Prostate gland (tissue), 2 donors: Measurements from ENCODE around the gene CTSW. TPM values are rescaled to one million over a fixed set of nuclear protein-coding genes. Genes with fewer than 3 reads are reported as not detected.
A peak's percentile ranks its signal among the peaks of the same experiment; 100 is the strongest.

Source experiments
- DNase-seq: peaks from one replicate; pipeline ENCODE4 v3.0.0-alpha.2; 2019; ENCODE audit warnings: low spot score
- H3K27ac ChIP-seq, 2 donors: fragments of 200-600 bp; sonication (generic); 2 replicates each; pipeline ENCODE4 v1.5.1; 2017 to 2019
- H3K27me3 ChIP-seq: fragments of 200-600 bp; sonication (generic); replicated peaks from 2 replicates; pipeline ENCODE4 v1.5.1; 2019; ENCODE audit not compliant: insufficient read depth
- H3K36me3 ChIP-seq, 2 donors: fragments of 200-600 bp; sonication (generic); 1 replicate in 1 of 2; 2 replicates in 1 of 2; pipeline versions ENCODE4 v1.5.1 to v1.8.1; 2017 to 2019
- H3K4me1 ChIP-seq: fragments of 200-600 bp; sonication (generic); replicated peaks from 2 replicates; pipeline ENCODE4 v1.5.1; 2019
- H3K4me3 ChIP-seq, 2 donors: fragments of 200-600 bp; sonication (generic); 2 replicates each; pipeline ENCODE4 v1.5.1; 2017 to 2019
- H3K9me3 ChIP-seq: fragments of 200-600 bp; sonication (generic); 2 replicates; pipeline ENCODE4 v1.5.1; 2017
- POLR2A ChIP-seq: fragments of 450-650 bp; IDR thresholded peaks from one replicate; pipeline ENCODE4 v1.6.1; 2016; ENCODE audit warnings: antibody characterized with exemption, mild to moderate bottlenecking
- POLR2AphosphoS5 ChIP-seq: sonication (generic); formaldehyde crosslinking; IDR thresholded peaks from one replicate; pipeline ENCODE4 v1.6.1; 2017; ENCODE audit warnings: antibody characterized with exemption
- WGBS: methylation state at CpG from one replicate; pipeline ENCODE4 v1.1.5; 2018; 5-methylcytosine and 5-hydroxymethylcytosine counted together
- intact Hi-C: fragments of 100-400 bp; cut with DNase I; formaldehyde crosslinking; loops from one replicate; pipeline ENCODE4 v1.14.2; 2022
- total RNA-seq, 2 donors: library from RNA; depleted of rRNA; stranded (reverse); fragments of >200 nt; gene quantifications; one replicate each; pipeline ENCODE4 v1.1.0, GENCODE V29; 2016
- TF ChIP-seq, protein P1 (sequence below), 4 experiments: fragments of 200-600 bp in 2 of 4; fragments of 450-650 bp in 2 of 4; sonication (generic) in 2 of 4; IDR thresholded peaks; 1 replicate in 3 of 4; 2 replicates in 1 of 4; pipeline ENCODE4 v1.5.1; 2016 to 2019; ENCODE audit warnings: antibody characterized with exemption in 4 of 4, mild to moderate bottlenecking in 2 of 4, moderate library complexity in 2 of 4

Gene CTSW
- total RNA-seq, 2 donors from 2014 or later = 1.3 to 1.8 TPM

DNA sequence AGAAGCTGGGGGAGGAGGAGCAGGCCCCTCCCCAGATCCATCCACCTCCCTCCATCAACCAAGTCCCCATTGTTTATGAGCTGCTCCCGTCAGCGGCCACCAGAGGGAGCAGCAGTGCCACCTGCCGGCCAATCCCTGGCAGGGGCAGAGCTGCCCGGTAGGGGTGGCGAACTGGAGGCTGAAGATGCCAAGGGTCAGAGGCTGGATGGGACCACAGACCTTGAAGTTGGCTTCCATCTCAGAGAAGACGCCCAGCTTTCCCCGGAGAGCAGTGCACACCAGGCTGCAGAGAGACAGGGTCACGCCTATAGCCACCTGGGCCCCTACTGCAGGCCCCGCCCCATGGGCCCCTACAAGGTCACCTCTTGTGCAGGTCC, 5.1 kb downstream of the CTSW start:
- Histone ChIP-seq H3K36me3 (no peaks in the 10 kb centered on the region), H3K9me3 (no peaks in the 10 kb centered on the region), H3K4me1 (peaks cover 7% of the 10 kb centered on the region), H3K27me3 (no peaks in the 10 kb centered on the region), H3K4me3 (no peak overlapping the region), H3K27ac (no peak overlapping the region)
- WGBS = 29% methylated on average over 9 of the region's 9 CpGs
- peak; percentile 85 for TF ChIP-seq POLR2AphosphoS5
- TF ChIP-seq, protein P1, sequence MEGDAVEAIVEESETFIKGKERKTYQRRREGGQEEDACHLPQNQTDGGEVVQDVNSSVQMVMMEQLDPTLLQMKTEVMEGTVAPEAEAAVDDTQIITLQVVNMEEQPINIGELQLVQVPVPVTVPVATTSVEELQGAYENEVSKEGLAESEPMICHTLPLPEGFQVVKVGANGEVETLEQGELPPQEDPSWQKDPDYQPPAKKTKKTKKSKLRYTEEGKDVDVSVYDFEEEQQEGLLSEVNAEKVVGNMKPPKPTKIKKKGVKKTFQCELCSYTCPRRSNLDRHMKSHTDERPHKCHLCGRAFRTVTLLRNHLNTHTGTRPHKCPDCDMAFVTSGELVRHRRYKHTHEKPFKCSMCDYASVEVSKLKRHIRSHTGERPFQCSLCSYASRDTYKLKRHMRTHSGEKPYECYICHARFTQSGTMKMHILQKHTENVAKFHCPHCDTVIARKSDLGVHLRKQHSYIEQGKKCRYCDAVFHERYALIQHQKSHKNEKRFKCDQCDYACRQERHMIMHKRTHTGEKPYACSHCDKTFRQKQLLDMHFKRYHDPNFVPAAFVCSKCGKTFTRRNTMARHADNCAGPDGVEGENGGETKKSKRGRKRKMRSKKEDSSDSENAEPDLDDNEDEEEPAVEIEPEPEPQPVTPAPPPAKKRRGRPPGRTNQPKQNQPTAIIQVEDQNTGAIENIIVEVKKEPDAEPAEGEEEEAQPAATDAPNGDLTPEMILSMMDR (IDR thresholded peaks at IDR 0.05) = peak; percentile 98 to 99 (median 99)
- no peak for TF ChIP-seq POLR2A
- peak; percentile 62 for DNase-seq
- intact Hi-C loops = loop anchor here (2.0 kb wide), 1 partner anchor 104 kb away; no protein-coding TSS in a partner anchor

DNA sequence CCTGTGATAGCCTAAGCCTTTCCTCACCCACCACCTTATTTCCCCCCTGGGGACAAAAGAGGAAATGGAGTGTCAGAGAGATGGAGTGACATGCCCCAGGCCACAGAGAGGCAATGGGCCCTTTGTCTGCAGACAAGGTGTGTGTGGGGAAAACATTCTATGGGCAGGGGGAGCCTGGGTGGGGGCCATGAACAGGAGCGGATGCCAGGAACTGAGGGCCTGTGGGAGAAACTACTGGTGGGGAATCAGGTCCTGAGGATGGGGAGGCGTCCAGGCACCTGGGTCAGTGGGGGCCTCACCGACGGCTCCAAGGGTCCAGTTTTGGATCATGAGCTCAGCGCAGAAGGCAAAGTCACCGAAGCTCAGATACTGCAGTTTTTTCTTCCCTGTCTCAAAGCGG, 5.6 kb downstream of the CTSW start:
- no peak overlapping the region for H3K4me3 ChIP-seq
- peaks cover 7% of the 10 kb centered on the region for H3K4me1 ChIP-seq
- no peak for DNase-seq
- no peak overlapping the region for H3K27ac ChIP-seq
- H3K27me3 ChIP-seq = no peaks in the 10 kb centered on the region
- intact Hi-C loops = loop anchor here (2.0 kb wide), 1 partner anchor 104 kb away; no protein-coding TSS in a partner anchor
- H3K36me3 ChIP-seq = no peaks in the 10 kb centered on the region
- no peaks in the 10 kb centered on the region for H3K9me3 ChIP-seq
- TF ChIP-seq POLR2A = no peak
- TF ChIP-seq, protein P1 (IDR thresholded peaks at IDR 0.05) = no peak
- WGBS = 93% methylated on average over 7 of the region's 7 CpGs

DNA sequence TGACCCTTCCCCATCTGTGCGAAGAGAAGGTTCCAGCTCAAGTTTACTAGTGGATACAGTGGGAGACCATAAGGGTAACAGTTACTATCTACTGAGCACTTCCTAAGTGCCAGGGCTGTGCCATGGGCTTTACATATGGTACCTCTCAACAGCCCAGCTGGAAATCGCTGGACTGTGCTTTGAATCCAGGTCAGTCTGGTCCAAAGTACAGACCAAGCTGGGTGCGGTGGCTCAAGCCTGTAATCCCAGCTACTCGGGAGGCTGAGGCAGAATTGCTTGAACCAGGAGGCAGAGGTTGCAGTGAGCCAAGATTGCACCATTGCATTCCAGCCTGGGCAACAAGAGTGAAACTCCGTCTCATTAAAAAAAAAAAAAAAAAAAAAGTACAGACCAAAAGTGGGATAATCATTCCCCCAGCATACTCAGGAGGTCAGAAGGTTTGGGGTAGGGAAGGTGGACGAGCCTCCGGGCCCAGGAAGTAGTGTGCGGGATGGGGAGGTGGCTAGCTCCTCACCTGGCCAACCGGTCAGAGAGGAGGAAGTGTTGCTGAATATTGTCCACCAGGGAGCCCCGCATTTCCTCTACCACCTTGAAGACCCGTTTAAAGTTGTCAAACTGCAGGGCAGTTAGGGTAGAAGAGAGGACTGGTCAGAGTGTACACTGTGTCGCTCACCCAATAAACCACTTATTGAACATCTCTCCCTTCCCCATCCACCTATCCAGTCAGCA, 6.3 kb downstream of the CTSW start:
- H3K4me3 ChIP-seq = no peak overlapping the region
- peaks cover 7% of the 10 kb centered on the region for H3K4me1 ChIP-seq
- H3K36me3 ChIP-seq = no peaks in the 10 kb centered on the region
- H3K27ac ChIP-seq = no peak overlapping the region
- TF ChIP-seq POLR2AphosphoS5 (no peak), POLR2A (no peak)
- TF ChIP-seq, protein P1 (IDR thresholded peaks at IDR 0.05) = no peak
- no peaks in the 10 kb centered on the region for H3K9me3 ChIP-seq
- no peaks in the 10 kb centered on the region for H3K27me3 ChIP-seq
- intact Hi-C loops = loop anchor here (2.0 kb wide), 1 partner anchor 103 kb away; no protein-coding TSS in a partner anchor
- WGBS = 91% methylated on average over 12 of the region's 12 CpGs
- DNase-seq = no peak

DNA sequence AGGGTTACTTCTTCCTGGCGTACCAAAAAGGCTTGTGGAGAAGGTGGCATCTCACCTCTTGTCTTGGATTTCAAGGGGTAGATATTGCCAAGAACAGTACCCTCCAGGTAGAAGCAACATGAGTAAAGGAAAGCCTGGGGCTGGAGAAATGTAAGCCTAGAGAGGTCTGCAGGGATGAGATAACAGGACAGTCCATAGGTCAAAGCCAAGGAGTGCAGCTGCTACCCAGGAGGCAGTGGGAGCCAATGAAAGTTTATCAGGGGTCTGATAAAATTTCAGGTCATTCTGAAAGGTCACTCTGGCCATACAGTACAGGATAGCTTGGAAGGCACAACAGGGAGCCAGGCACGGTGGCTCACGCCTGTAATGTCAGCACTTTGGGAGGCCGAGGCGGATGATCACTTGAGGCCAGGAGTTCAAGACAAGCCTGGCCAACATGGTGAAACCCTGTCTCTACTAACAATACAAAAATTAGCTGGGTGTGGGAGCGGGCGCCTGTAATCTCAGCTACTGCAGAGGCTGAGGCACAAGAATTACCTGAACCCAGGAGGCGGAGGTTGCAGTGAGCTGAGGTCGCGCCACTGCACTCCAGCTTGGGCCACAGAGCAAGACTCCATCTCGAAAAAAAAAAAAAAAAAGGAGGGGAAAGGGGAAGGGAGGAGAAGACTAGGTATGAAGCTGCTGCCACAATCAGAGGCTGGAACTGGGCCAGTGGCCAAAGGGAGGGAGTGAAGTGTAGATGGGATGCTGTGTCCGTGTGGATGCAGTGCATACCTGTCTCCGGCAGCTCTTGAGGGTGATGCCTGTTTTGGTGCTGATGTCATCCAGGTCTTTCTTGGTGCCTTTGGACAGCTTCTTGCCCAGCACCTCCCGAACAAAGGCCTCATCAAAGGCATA, 7.4 kb downstream of the CTSW start:
- Histone ChIP-seq H3K36me3 (no peaks in the 10 kb centered on the region), H3K27me3 (no peaks in the 10 kb centered on the region), H3K4me1 (peaks cover 17% of the 10 kb centered on the region), H3K27ac (peak overlapping the region in 1 of 2 donors; percentile 93), H3K4me3 (peak overlapping the region; percentile 54 to 58), H3K9me3 (no peaks in the 10 kb centered on the region)
- WGBS = 77% methylated on average over 14 of the region's 14 CpGs
- TF ChIP-seq, protein P1 (IDR thresholded peaks at IDR 0.05) = no peak
- no peak for DNase-seq
- intact Hi-C loops = no loop called here
